Peyer's patch (tissue), 4 donors: Measurements from ENCODE around the gene RILPL1.

Experiments
- POLR2A ChIP-seq, 2 donors: fragments of 450-650 bp; IDR thresholded peaks; one replicate each; pipeline ENCODE4 v1.5.1; 2017; ENCODE audit warnings: antibody characterized with exemption in 2 of 2, mild to moderate bottlenecking in 2 of 2, moderate library complexity in 2 of 2
- TF ChIP-seq, protein P1 (sequence below), 6 experiments: fragments of 450-650 bp in 4 of 6; fragments of 200-600 bp in 2 of 6; sonication (generic) in 1 of 6; IDR thresholded peaks; one replicate each; pipeline ENCODE4 v1.5.1; 2017 to 2019; ENCODE audit warnings: antibody characterized with exemption in 6 of 6, mild to moderate bottlenecking in 3 of 6, moderate library complexity in 1 of 6

DNA sequence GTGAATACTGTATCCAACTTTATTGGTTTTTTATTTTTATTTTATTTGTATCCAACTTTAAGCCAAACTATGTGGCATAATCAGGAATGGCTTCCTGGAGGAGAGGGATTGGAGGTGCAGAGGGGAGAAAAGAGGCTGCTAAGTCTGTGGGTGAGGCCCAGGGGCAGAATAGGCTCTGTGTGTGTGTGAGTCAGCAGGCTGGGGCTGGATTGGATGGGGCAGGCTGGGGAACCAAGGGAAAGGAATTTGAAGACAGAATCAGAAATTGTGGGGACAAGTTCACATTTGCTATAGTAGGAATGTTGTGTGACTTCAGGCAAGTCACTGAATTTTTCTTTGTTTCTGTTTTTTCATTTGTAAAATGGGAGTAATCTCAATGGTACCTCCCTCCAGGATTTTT, 12.8 kb upstream of the RILPL1 start:
- TF ChIP-seq, protein P1, sequence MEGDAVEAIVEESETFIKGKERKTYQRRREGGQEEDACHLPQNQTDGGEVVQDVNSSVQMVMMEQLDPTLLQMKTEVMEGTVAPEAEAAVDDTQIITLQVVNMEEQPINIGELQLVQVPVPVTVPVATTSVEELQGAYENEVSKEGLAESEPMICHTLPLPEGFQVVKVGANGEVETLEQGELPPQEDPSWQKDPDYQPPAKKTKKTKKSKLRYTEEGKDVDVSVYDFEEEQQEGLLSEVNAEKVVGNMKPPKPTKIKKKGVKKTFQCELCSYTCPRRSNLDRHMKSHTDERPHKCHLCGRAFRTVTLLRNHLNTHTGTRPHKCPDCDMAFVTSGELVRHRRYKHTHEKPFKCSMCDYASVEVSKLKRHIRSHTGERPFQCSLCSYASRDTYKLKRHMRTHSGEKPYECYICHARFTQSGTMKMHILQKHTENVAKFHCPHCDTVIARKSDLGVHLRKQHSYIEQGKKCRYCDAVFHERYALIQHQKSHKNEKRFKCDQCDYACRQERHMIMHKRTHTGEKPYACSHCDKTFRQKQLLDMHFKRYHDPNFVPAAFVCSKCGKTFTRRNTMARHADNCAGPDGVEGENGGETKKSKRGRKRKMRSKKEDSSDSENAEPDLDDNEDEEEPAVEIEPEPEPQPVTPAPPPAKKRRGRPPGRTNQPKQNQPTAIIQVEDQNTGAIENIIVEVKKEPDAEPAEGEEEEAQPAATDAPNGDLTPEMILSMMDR (IDR thresholded peaks at IDR 0.05) = no peak
- no peak for TF ChIP-seq POLR2A (IDR thresholded peaks at IDR 0.05)
